Mesenchymal stem cell (in vitro differentiated cells and primary cell): ENCODE measurements around the gene SLC25A29.
A peak's percentile ranks its signal among the peaks of the same experiment; 100 is the strongest.

Experiments
- DNase-seq: peaks from one replicate; pipeline ENCODE4 v3.0.0-alpha.2; 2013
- H2AFZ ChIP-seq: one replicate; pipeline ENCODE4 v1.6.1; 2013; ENCODE audit warnings: low read depth, mild to moderate bottlenecking, control low read depth, inconsistent platforms, low read length, moderate library complexity
- H2AK5ac ChIP-seq: 2 replicates; pipeline ENCODE4 v1.6.1; 2013; ENCODE audit warnings: low read length, moderate library complexity, mild to moderate bottlenecking, inconsistent platforms; ENCODE audit not compliant: severe bottlenecking
- H2BK120ac ChIP-seq: one replicate; pipeline ENCODE4 v1.6.1; 2013; ENCODE audit warnings: low read depth, mild to moderate bottlenecking, inconsistent platforms, low read length, moderate library complexity
- H2BK12ac ChIP-seq, 2 experiments: one replicate each; pipeline ENCODE4 v1.6.1; 2013; ENCODE audit warnings: inconsistent platforms in 2 of 2, low read length in 2 of 2, mild to moderate bottlenecking in 2 of 2, moderate library complexity in 2 of 2, control low read depth in 1 of 2
- H2BK15ac ChIP-seq: one replicate; pipeline ENCODE4 v1.6.1; 2013; ENCODE audit warnings: mild to moderate bottlenecking, low read depth, inconsistent platforms; ENCODE audit not compliant: poor library complexity, severe bottlenecking
- H2BK5ac ChIP-seq: 2 replicates; pipeline ENCODE4 v1.6.1; 2013; ENCODE audit warnings: low read depth, mild to moderate bottlenecking, low read length, control low read depth, inconsistent platforms; ENCODE audit not compliant: poor library complexity, severe bottlenecking
- H3K14ac ChIP-seq, 2 experiments: one replicate each; pipeline ENCODE4 v1.6.1; 2013; ENCODE audit warnings: inconsistent platforms in 2 of 2, low read length in 2 of 2, control low read depth in 1 of 2, mild to moderate bottlenecking in 1 of 2, moderate library complexity in 1 of 2
- H3K18ac ChIP-seq, 2 experiments: one replicate each; pipeline ENCODE4 v1.6.1; 2013; ENCODE audit warnings: inconsistent platforms in 2 of 2, low read length in 2 of 2, control low read depth in 1 of 2, low read depth in 1 of 2, mild to moderate bottlenecking in 1 of 2
- H3K23ac ChIP-seq, 2 experiments: one replicate each; pipeline ENCODE4 v1.6.1; 2013; ENCODE audit warnings: inconsistent platforms in 2 of 2, low read length in 2 of 2, mild to moderate bottlenecking in 2 of 2, moderate library complexity in 2 of 2, control low read depth in 1 of 2
- H3K27ac ChIP-seq: 2 replicates; pipeline ENCODE4 v1.5.1; 2013; ENCODE audit warnings: mild to moderate bottlenecking, moderate library complexity, low read length, control low read depth, inconsistent platforms; ENCODE audit not compliant: poor library complexity, severe bottlenecking
- H3K27me3 ChIP-seq, 2 experiments: 2 replicates each; pipeline versions ENCODE4 v1.6.1 to v1.7.0; 2013; ENCODE audit warnings: low read length in 2 of 2, mild to moderate bottlenecking in 2 of 2, moderate library complexity in 2 of 2, control low read depth in 1 of 2, inconsistent platforms in 1 of 2; ENCODE audit not compliant: control insufficient read depth in 1 of 2, insufficient read depth in 1 of 2
- H3K36me3 ChIP-seq, 2 experiments: 2 replicates each; pipeline versions ENCODE4 v1.6.1 to v1.7.0; 2013; ENCODE audit warnings: low read length in 2 of 2, control low read depth in 1 of 2, inconsistent platforms in 1 of 2, low read depth in 1 of 2, mild to moderate bottlenecking in 1 of 2; ENCODE audit not compliant: insufficient read depth in 2 of 2, control insufficient read depth in 1 of 2
- H3K4ac ChIP-seq, 2 experiments: one replicate each; pipeline ENCODE4 v1.6.1; 2013; ENCODE audit warnings: inconsistent platforms in 2 of 2, low read length in 2 of 2, mild to moderate bottlenecking in 2 of 2, moderate library complexity in 2 of 2, control low read depth in 1 of 2, low read depth in 1 of 2
- H3K4me1 ChIP-seq: 2 replicates; pipeline ENCODE4 v1.6.1; 2013; ENCODE audit warnings: low read depth, low read length, control low read depth; ENCODE audit not compliant: control insufficient read depth, insufficient read depth
- H3K4me2 ChIP-seq: 2 replicates; pipeline ENCODE4 v1.6.1; 2013; ENCODE audit warnings: low read length, mild to moderate bottlenecking, inconsistent platforms; ENCODE audit not compliant: poor library complexity, severe bottlenecking
- H3K4me3 ChIP-seq, 2 experiments: 2 replicates each; pipeline versions ENCODE4 v1.5.1 to v1.7.0; 2013; ENCODE audit warnings: low read length in 2 of 2, mild to moderate bottlenecking in 2 of 2, control low read depth in 1 of 2, low read depth in 1 of 2; ENCODE audit not compliant: insufficient read depth in 1 of 2
- H3K79me1 ChIP-seq: replicated peaks from 2 replicates; pipeline ENCODE4 v1.6.1; 2013; ENCODE audit warnings: mild to moderate bottlenecking, control low read depth, low read length, inconsistent platforms; ENCODE audit not compliant: poor library complexity, severe bottlenecking
- H3K9ac ChIP-seq: 2 replicates; pipeline ENCODE4 v1.7.0; 2013; ENCODE audit warnings: mild to moderate bottlenecking, low read length, moderate library complexity
- H3K9me3 ChIP-seq: 2 replicates; pipeline ENCODE4 v1.7.0; 2013; ENCODE audit warnings: mild to moderate bottlenecking, low read length; ENCODE audit not compliant: control insufficient read depth
- H4K8ac ChIP-seq: one replicate; pipeline ENCODE4 v1.6.1; 2013; ENCODE audit warnings: inconsistent platforms, mild to moderate bottlenecking, low read length, moderate library complexity
- H4K91ac ChIP-seq: one replicate; pipeline ENCODE4 v1.6.1; 2013; ENCODE audit warnings: mild to moderate bottlenecking, low read length, inconsistent platforms
- WGBS: methylation state at CpG from one replicate; pipeline ENCODE4 v1.1.7; 2013; ENCODE audit warnings: mixed read lengths; 5-methylcytosine and 5-hydroxymethylcytosine counted together

The SLC25A29 gene

DNA sequence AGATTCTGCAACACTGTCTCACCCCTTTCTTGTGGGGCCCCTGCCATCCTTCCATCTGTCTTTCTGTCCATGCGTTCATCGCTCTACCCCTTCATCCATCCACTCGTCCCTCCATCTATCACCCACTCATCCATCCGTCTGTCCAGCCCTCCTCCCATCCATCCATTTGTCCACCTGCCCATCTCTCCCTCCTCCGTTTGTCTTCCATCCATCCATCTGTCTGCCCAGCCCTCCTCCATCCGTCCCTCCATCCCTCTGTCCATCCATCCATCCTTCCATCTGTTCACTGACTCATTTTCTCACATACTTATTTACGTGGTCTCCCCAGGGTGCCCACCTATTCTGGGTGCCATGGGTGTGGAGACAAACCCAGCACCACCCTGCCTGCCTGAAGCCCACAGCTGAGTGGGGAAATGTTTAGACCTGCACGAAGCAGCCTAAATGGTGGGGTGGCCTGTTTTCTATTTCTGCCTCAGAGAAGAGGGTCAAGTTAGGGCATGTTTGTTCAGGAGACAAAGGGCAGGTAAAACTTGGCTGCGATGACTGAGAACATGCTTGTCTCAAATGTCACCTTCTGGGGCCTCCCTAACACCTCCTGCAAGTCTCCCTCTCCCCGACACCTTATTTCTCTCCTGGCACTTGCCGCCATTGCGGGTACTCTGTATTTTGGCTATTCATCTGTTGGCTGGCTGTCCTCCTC, 14.1 kb upstream of the SLC25A29 start:
- Histone ChIP-seq H3K14ac (no peak overlapping the region), H3K9me3 (no peaks in the 10 kb centered on the region), H3K18ac (no peak overlapping the region), H3K4ac (no peak overlapping the region), H3K36me3 (no peaks in the 10 kb centered on the region), H3K23ac (peak overlapping the region in 1 of 2 experiments; percentile 24), H2AK5ac (no peak overlapping the region), H3K27me3 (peaks cover 0 to 6% of the 10 kb centered on the region in 2 experiments), H3K4me2 (no peak overlapping the region), H4K8ac (peak overlapping the region; percentile 12), H4K91ac (no peak overlapping the region), H2BK12ac (no peak overlapping the region), H3K27ac (no peak overlapping the region), H2BK120ac (no peak overlapping the region), H2BK15ac (no peak overlapping the region), H2AFZ (no peak overlapping the region), H3K79me1 (no peaks in the 10 kb centered on the region), H3K9ac (no peak overlapping the region), H3K4me3 (no peak overlapping the region), H2BK5ac (no peak overlapping the region), H3K4me1 (peaks cover 6% of the 10 kb centered on the region)
- 92% methylated on average over 12 of the region's 12 CpGs for WGBS
- DNase-seq = no peak

DNA sequence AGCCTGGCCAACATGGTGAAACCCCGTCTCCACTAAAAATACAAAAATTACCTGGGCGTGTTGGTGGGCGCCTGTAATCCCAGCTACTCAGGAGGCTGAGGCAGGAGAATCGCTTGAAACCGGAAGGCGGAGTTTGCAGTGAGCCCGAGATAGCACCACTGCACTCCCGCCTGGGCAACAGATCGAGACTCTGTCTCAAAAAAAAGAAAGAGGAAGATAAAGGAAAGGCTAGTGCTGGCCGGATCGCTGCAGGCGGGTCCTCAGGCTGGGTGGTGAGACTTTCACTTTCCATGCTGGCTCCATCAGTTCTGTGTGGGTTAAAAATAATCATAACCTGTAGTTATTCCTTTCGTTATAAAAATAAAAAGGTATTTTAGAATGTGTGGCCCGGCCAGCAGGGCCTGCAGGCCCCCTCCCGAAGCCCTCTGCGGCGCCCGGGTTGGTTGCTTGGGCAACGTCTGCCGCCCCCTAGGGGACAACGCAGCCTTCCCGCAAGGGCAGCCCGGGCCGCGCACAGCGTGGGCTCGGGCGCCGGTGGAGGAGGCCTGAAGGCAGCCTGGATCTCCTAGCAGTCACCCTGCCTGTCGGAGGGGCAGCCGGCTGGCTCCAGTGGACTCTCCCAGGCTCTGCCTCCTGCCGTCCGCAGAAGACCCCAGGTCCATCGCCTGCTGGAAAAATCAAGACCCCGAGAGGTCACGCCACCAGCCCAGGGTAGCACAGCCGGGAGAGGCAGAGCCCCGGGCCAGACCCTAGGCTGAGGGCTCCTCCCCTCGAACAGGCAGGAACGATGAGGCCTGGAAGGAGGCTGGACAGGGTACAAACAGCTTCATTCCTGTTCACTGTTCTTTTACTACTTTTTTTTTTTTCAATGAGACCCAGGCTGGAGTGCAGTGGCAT, 11.9 kb upstream of the SLC25A29 start:
- Histone ChIP-seq H3K4ac (peak overlapping the region; percentile 11 to 46), H2BK5ac (no peak overlapping the region), H3K14ac (no peak overlapping the region), H3K9ac (peak overlapping the region; percentile 87), H3K18ac (peak overlapping the region; percentile 8 to 13), H2BK12ac (peak overlapping the region in 1 of 2 experiments; percentile 45), H3K9me3 (no peaks in the 10 kb centered on the region), H3K27ac (no peak overlapping the region), H3K27me3 (peaks cover 0 to 8% of the 10 kb centered on the region in 2 experiments), H3K79me1 (no peaks in the 10 kb centered on the region), H3K36me3 (no peaks in the 10 kb centered on the region), H2BK120ac (peak overlapping the region; percentile 73), H2AFZ (peak overlapping the region; percentile 6), H2BK15ac (no peak overlapping the region), H3K4me3 (peak overlapping the region in 1 of 2 experiments; percentile 71), H2AK5ac (no peak overlapping the region), H4K8ac (peak overlapping the region; percentile 81), H4K91ac (no peak overlapping the region), H3K4me1 (peaks cover 10% of the 10 kb centered on the region), H3K23ac (no peak overlapping the region), H3K4me2 (peak overlapping the region; percentile 2)
- WGBS = 44% methylated on average over 38 of the region's 40 CpGs
- peak; percentile 65 for DNase-seq

DNA sequence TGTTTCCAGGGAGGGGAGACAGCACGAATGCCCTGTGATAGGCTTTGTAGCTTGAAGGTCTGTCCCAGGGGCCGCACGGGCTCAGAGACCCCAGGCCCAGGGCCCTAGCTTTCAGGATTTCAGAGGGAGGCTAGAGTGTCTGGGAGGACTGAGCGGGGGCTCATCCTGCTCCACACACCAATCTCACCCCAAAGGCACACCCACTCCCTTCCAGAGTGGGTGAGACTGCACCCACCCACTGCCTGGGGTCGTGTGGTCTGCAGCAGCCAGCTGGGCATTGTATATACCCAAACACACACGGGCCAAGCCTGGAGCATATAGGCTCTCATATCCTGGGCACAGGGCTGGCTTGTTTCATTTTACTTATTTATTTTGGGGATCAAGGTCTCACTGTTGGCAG, 11.1 kb upstream of the SLC25A29 start:
- no peaks in the 10 kb centered on the region for H3K36me3 ChIP-seq
- no peak overlapping the region for H2BK12ac ChIP-seq
- no peaks in the 10 kb centered on the region for H3K9me3 ChIP-seq
- H3K27ac ChIP-seq = no peak overlapping the region
- no peak overlapping the region for H3K14ac ChIP-seq
- DNase-seq = no peak
- H2BK15ac ChIP-seq = no peak overlapping the region
- H2AK5ac ChIP-seq = no peak overlapping the region
- no peak overlapping the region for H3K4me2 ChIP-seq
- H3K4ac ChIP-seq = no peak overlapping the region
- H2AFZ ChIP-seq = no peak overlapping the region
- no peak overlapping the region for H4K91ac ChIP-seq
- no peak overlapping the region for H2BK5ac ChIP-seq
- H3K79me1 ChIP-seq = no peaks in the 10 kb centered on the region
- H4K8ac ChIP-seq = peak overlapping the region; percentile 3
- H3K4me1 ChIP-seq = peaks cover 14% of the 10 kb centered on the region
- H3K4me3 ChIP-seq = no peak overlapping the region
- WGBS = 97% methylated on average over 3 of the region's 6 CpGs
- no peak overlapping the region for H3K18ac ChIP-seq
- no peak overlapping the region for H2BK120ac ChIP-seq
- peak overlapping the region; percentile 87 for H3K9ac ChIP-seq
- H3K23ac ChIP-seq = no peak overlapping the region
- peaks cover 0 to 9% of the 10 kb centered on the region in 2 experiments for H3K27me3 ChIP-seq

DNA sequence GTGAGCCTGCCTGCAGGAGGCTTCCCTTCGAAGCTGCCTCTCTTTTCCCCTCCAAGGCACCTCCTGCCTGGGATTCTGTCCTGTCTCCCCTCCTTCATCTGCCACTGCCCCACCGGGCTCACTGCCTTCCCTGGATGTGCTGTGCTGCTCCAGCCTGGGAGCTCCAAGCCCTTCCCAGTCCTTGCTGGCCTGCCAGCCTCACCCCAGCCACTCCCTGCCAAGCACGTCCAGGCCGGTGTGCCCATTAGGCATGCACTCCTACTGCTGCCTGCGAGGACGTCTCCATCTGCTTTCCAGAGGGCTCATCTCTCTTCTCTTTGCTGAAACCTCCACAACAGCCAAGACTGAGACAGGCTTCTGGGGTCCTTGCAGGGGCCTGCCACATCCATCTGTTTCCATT, 8.5 kb upstream of the SLC25A29 start:
- Histone ChIP-seq H3K79me1 (peaks cover 1% of the 10 kb centered on the region), H3K36me3 (peaks cover 0 to 2% of the 10 kb centered on the region in 2 experiments), H4K91ac (peak overlapping the region; percentile 45), H3K27me3 (peaks cover 0 to 27% of the 10 kb centered on the region in 2 experiments), H3K18ac (peak overlapping the region in 1 of 2 experiments; percentile 1), H3K27ac (no peak overlapping the region), H2BK12ac (no peak overlapping the region), H2AFZ (no peak overlapping the region), H3K23ac (peak overlapping the region in 1 of 2 experiments; percentile 20), H3K4me1 (peaks cover 19% of the 10 kb centered on the region), H2BK15ac (no peak overlapping the region), H4K8ac (no peak overlapping the region), H3K9ac (no peak overlapping the region), H3K4me3 (no peak overlapping the region), H3K14ac (no peak overlapping the region), H3K4ac (no peak overlapping the region), H3K9me3 (no peaks in the 10 kb centered on the region), H2BK5ac (no peak overlapping the region), H3K4me2 (no peak overlapping the region), H2BK120ac (no peak overlapping the region), H2AK5ac (no peak overlapping the region)
- no peak for DNase-seq
- WGBS = 98% methylated on average over 6 of the region's 6 CpGs
